ENCODE measurements around the gene CLTCL1.

GRCh38 chr22:19184276-19184997 is 107.1 kb downstream of the CLTCL1 start:
- no peak for TF ChIP-seq CTCF (IDR thresholded peaks at IDR 0.05)
- TF ChIP-seq POLR2A (IDR thresholded peaks at IDR 0.05): no peak
